Sigmoid colon (tissue), 4 donors: ENCODE results near the gene CYP2A7.
"Not testable (repeated sequence)": the region's sequence is repeated elsewhere in the genome, so short reads cannot be mapped to it uniquely, and the experiment has no call there.

ENCODE experiments used
- CTCF ChIP-seq, 4 experiments: fragments of 450-650 bp in 3 of 4; fragments of 200-600 bp in 1 of 4; IDR thresholded peaks; one replicate each; pipeline ENCODE4 v1.5.1; 2016 to 2019; ENCODE audit warnings: antibody characterized with exemption in 4 of 4, mild to moderate bottlenecking in 3 of 4, moderate library complexity in 2 of 4
- EP300 ChIP-seq, 4 donors: sonication (generic); formaldehyde crosslinking; IDR thresholded peaks; one replicate each; pipeline ENCODE4 v1.6.1; 2017; ENCODE audit warnings: antibody characterized with exemption in 4 of 4
- POLR2A ChIP-seq, 2 donors: fragments of 450-650 bp; IDR thresholded peaks; one replicate each; pipeline ENCODE4 v1.6.1; 2016; ENCODE audit warnings: antibody characterized with exemption in 2 of 2, mild to moderate bottlenecking in 2 of 2, moderate library complexity in 2 of 2
- POLR2AphosphoS5 ChIP-seq, 4 donors: sonication (generic); formaldehyde crosslinking; IDR thresholded peaks; one replicate each; pipeline ENCODE4 v1.6.1; 2017; ENCODE audit warnings: antibody characterized with exemption in 4 of 4

GRCh38 chr19:40832431-40832790 is 49.6 kb downstream of the CYP2A7 start:
- TF ChIP-seq CTCF, EP300, POLR2AphosphoS5, POLR2A (IDR thresholded peaks at IDR 0.05): not testable (repeated sequence)
